ENCODE data around the gene GATA5.
"Not testable (repeated sequence)": the region's sequence is repeated elsewhere in the genome, so short reads cannot be mapped to it uniquely, and the experiment has no call there.

GATA5 gene

GRCh38 chr20:62500237-62500864 lies 24.6 kb upstream of the GATA5 start:
- H3K4me1 Mint-ChIP-seq = peaks cover 26% of the 10 kb centered on the region
- H3K9me3 Mint-ChIP-seq = peaks cover 5% of the 10 kb centered on the region
- peaks cover 4% of the 10 kb centered on the region for H3K27me3 Mint-ChIP-seq
- peak overlapping the region; percentile 80 for H3K27ac Mint-ChIP-seq
- DNase-seq (ENCODE audit: low spot score in 2 of 2) (peak; percentile 84 to 92), ATAC-seq (ENCODE audit: low read depth) (peak; percentile 49)
- H3K36me3 Mint-ChIP-seq = peaks cover 2% of the 10 kb centered on the region
- H3K4me3 Mint-ChIP-seq = no peak overlapping the region

GRCh38 chr20:62499758-62500236 lies 24.0 kb upstream of the GATA5 start:
- peak; percentile 1 for ATAC-seq (ENCODE audit: low read depth)

GRCh38 chr20:62498874-62499273 lies 23.1 kb upstream of the GATA5 start:
- Mint-ChIP-seq H3K27me3 (peaks cover 4% of the 10 kb centered on the region), H3K4me3 (no peak overlapping the region), H3K4me1 (peaks cover 30% of the 10 kb centered on the region), H3K27ac (no peak overlapping the region), H3K36me3 (no peaks in the 10 kb centered on the region), H3K9me3 (no peaks in the 10 kb centered on the region)
- DNase-seq (ENCODE audit: low spot score in 2 of 2) (no peak), ATAC-seq (ENCODE audit: low read depth) (no peak)

More at GRCh38 chr20:62499758-62500236, 24.0 kb upstream of the GATA5 start:
- peaks cover 5% of the 10 kb centered on the region for H3K9me3 Mint-ChIP-seq
- H3K4me3 Mint-ChIP-seq = no peak overlapping the region
- peaks cover 26% of the 10 kb centered on the region for H3K4me1 Mint-ChIP-seq
- peaks cover 2% of the 10 kb centered on the region for H3K36me3 Mint-ChIP-seq
- peak overlapping the region; percentile 80 for H3K27ac Mint-ChIP-seq
- no peak for DNase-seq (ENCODE audit: low spot score in 2 of 2)
- peaks cover 4% of the 10 kb centered on the region for H3K27me3 Mint-ChIP-seq

- H3K4me1 Mint-ChIP-seq = peaks cover 24% of the 10 kb centered on the region
- H3K4me3 Mint-ChIP-seq = no peak overlapping the region
- no peak overlapping the region for H3K27ac Mint-ChIP-seq
- no peaks in the 10 kb centered on the region for H3K36me3 Mint-ChIP-seq
- peaks cover 10% of the 10 kb centered on the region for H3K27me3 Mint-ChIP-seq
- ATAC-seq (ENCODE audit: low read depth) (peak; percentile 37), DNase-seq (ENCODE audit: low spot score in 2 of 2) (no peak)
- no peaks in the 10 kb centered on the region for H3K9me3 Mint-ChIP-seq
Observed at GRCh38 chr20:62496568-62497218, 20.9 kb upstream of the GATA5 start.

GRCh38 chr20:62495749-62496567 lies 20.2 kb upstream of the GATA5 start:
- Mint-ChIP-seq H3K27ac (no peak overlapping the region), H3K36me3 (no peaks in the 10 kb centered on the region), H3K27me3 (peaks cover 12% of the 10 kb centered on the region), H3K4me3 (no peak overlapping the region), H3K9me3 (no peaks in the 10 kb centered on the region), H3K4me1 (peaks cover 19% of the 10 kb centered on the region)
- ATAC-seq (ENCODE audit: low read depth) = no peak
- DNase-seq (ENCODE audit: low spot score in 2 of 2) = no peak

GRCh38 chr20:62494980-62495748 lies 19.4 kb upstream of the GATA5 start:
- DNase-seq (ENCODE audit: low spot score in 2 of 2) = no peak
- Mint-ChIP-seq H3K27me3 (peaks cover 12% of the 10 kb centered on the region), H3K4me1 (peaks cover 11% of the 10 kb centered on the region), H3K4me3 (no peak overlapping the region), H3K9me3 (no peaks in the 10 kb centered on the region), H3K36me3 (no peaks in the 10 kb centered on the region), H3K27ac (no peak overlapping the region)
- ATAC-seq (ENCODE audit: low read depth) = no peak

- ATAC-seq (ENCODE audit: low read depth) = peak; percentile 32
- Mint-ChIP-seq H3K27me3 (peaks cover 12% of the 10 kb centered on the region), H3K4me3 (no peak overlapping the region), H3K36me3 (no peaks in the 10 kb centered on the region), H3K4me1 (peaks cover 7% of the 10 kb centered on the region), H3K27ac (no peak overlapping the region), H3K9me3 (no peaks in the 10 kb centered on the region)
- no peak for DNase-seq (ENCODE audit: low spot score in 2 of 2)
Observed at GRCh38 chr20:62494537-62494936, 18.7 kb upstream of the GATA5 start.

- no peak overlapping the region for H3K4me3 Mint-ChIP-seq
- no peaks in the 10 kb centered on the region for H3K9me3 Mint-ChIP-seq
- H3K27me3 Mint-ChIP-seq = peaks cover 13% of the 10 kb centered on the region
- peaks cover 7% of the 10 kb centered on the region for H3K4me1 Mint-ChIP-seq
- DNase-seq (ENCODE audit: low spot score in 2 of 2) = no peak
- no peaks in the 10 kb centered on the region for H3K36me3 Mint-ChIP-seq
- ATAC-seq (ENCODE audit: low read depth) = no peak
- H3K27ac Mint-ChIP-seq = no peak overlapping the region
Observed at GRCh38 chr20:62493886-62494285, 18.1 kb upstream of the GATA5 start.

GRCh38 chr20:62493253-62493885 lies 17.6 kb upstream of the GATA5 start:
- no peak for DNase-seq (ENCODE audit: low spot score in 2 of 2)
- Mint-ChIP-seq H3K9me3 (no peaks in the 10 kb centered on the region), H3K36me3 (no peaks in the 10 kb centered on the region), H3K27ac (no peak overlapping the region), H3K27me3 (peaks cover 16% of the 10 kb centered on the region), H3K4me3 (no peak overlapping the region), H3K4me1 (peaks cover 7% of the 10 kb centered on the region)
- ATAC-seq (ENCODE audit: low read depth) = no peak

GRCh38 chr20:62492711-62493110 lies 16.9 kb upstream of the GATA5 start:
- Mint-ChIP-seq H3K9me3 (no peaks in the 10 kb centered on the region), H3K4me3 (no peak overlapping the region), H3K4me1 (peaks cover 7% of the 10 kb centered on the region), H3K27me3 (peaks cover 18% of the 10 kb centered on the region), H3K27ac (no peak overlapping the region), H3K36me3 (no peaks in the 10 kb centered on the region)
- DNase-seq (ENCODE audit: low spot score in 2 of 2) = no peak
- no peak for ATAC-seq (ENCODE audit: low read depth)

GRCh38 chr20:62490783-62491182 lies 15.0 kb upstream of the GATA5 start:
- H3K36me3 Mint-ChIP-seq; H3K9me3 Mint-ChIP-seq; DNase-seq (ENCODE audit: low spot score in 2 of 2); H3K4me1 Mint-ChIP-seq; ATAC-seq (ENCODE audit: low read depth); H3K4me3 Mint-ChIP-seq; H3K27ac Mint-ChIP-seq: not testable (repeated sequence)
- H3K27me3 Mint-ChIP-seq = peaks cover 21% of the 10 kb centered on the region

- Mint-ChIP-seq H3K36me3 (no peaks in the 10 kb centered on the region), H3K4me3 (no peak overlapping the region), H3K4me1 (peaks cover 7% of the 10 kb centered on the region), H3K27ac (no peak overlapping the region), H3K9me3 (no peaks in the 10 kb centered on the region), H3K27me3 (peaks cover 22% of the 10 kb centered on the region)
- ATAC-seq (ENCODE audit: low read depth) (no peak), DNase-seq (ENCODE audit: low spot score in 2 of 2) (no peak)
Observed at GRCh38 chr20:62489932-62490263, 14.1 kb upstream of the GATA5 start.

GRCh38 chr20:62489186-62489931 lies 13.6 kb upstream of the GATA5 start:
- Mint-ChIP-seq H3K27ac (no peak overlapping the region), H3K36me3 (no peaks in the 10 kb centered on the region), H3K4me1 (peaks cover 3% of the 10 kb centered on the region), H3K27me3 (peaks cover 22% of the 10 kb centered on the region), H3K9me3 (no peaks in the 10 kb centered on the region), H3K4me3 (no peak overlapping the region)
- ATAC-seq (ENCODE audit: low read depth) (no peak), DNase-seq (ENCODE audit: low spot score in 2 of 2) (no peak)
